ENCODE results near the gene ADAMTSL3.

ADAMTSL3 gene

GRCh38 chr15:83866692-83867091 is 212.8 kb downstream of the ADAMTSL3 start:
- TF ChIP-seq TAF1 (IDR thresholded peaks at IDR 0.05; ENCODE audit: borderline replicate concordance, insufficient read depth, low read length) (no peak), REST (IDR thresholded peaks at IDR 0.05; ENCODE audit: insufficient read depth in 1 of 2, low read depth in 2 of 2, low read length in 2 of 2) (no peak), POLR2AphosphoS5 (IDR thresholded peaks at IDR 0.05; ENCODE audit: low read depth, low read length) (no peak), FOXP2 (optimal IDR thresholded peaks at IDR 0.05; ENCODE audit: borderline replicate concordance, extremely low read depth, extremely low read length, insufficient read depth) (no peak), SIN3A (IDR thresholded peaks at IDR 0.05; ENCODE audit: borderline replicate concordance, insufficient read depth, low read length) (no peak)

- TF ChIP-seq TAF1 (IDR thresholded peaks at IDR 0.05; ENCODE audit: borderline replicate concordance, insufficient read depth, low read length) (no peak), REST (IDR thresholded peaks at IDR 0.05; ENCODE audit: insufficient read depth in 1 of 2, low read depth in 2 of 2, low read length in 2 of 2) (no peak), POLR2AphosphoS5 (IDR thresholded peaks at IDR 0.05; ENCODE audit: low read depth, low read length) (no peak), SIN3A (IDR thresholded peaks at IDR 0.05; ENCODE audit: borderline replicate concordance, insufficient read depth, low read length) (no peak), FOXP2 (optimal IDR thresholded peaks at IDR 0.05; ENCODE audit: borderline replicate concordance, extremely low read depth, extremely low read length, insufficient read depth) (no peak)
Measured at GRCh38 chr15:83869341-83869740, 215.4 kb downstream of the ADAMTSL3 start.

- no peak for TF ChIP-seq TAF1 (IDR thresholded peaks at IDR 0.05; ENCODE audit: borderline replicate concordance, insufficient read depth, low read length)
- TF ChIP-seq SIN3A (IDR thresholded peaks at IDR 0.05; ENCODE audit: borderline replicate concordance, insufficient read depth, low read length): no peak
- TF ChIP-seq POLR2AphosphoS5 (IDR thresholded peaks at IDR 0.05; ENCODE audit: low read depth, low read length): no peak
- no peak for TF ChIP-seq FOXP2 (optimal IDR thresholded peaks at IDR 0.05; ENCODE audit: borderline replicate concordance, extremely low read depth, extremely low read length, insufficient read depth)
Measured at GRCh38 chr15:83871808-83872559, 218.1 kb downstream of the ADAMTSL3 start.

GRCh38 chr15:83873966-83874365 is 220.0 kb downstream of the ADAMTSL3 start:
- TF ChIP-seq SIN3A (IDR thresholded peaks at IDR 0.05; ENCODE audit: borderline replicate concordance, insufficient read depth, low read length) (no peak), REST (IDR thresholded peaks at IDR 0.05; ENCODE audit: insufficient read depth in 1 of 2, low read depth in 2 of 2, low read length in 2 of 2) (no peak), FOXP2 (optimal IDR thresholded peaks at IDR 0.05; ENCODE audit: borderline replicate concordance, extremely low read depth, extremely low read length, insufficient read depth) (no peak), POLR2AphosphoS5 (IDR thresholded peaks at IDR 0.05; ENCODE audit: low read depth, low read length) (no peak), TAF1 (IDR thresholded peaks at IDR 0.05; ENCODE audit: borderline replicate concordance, insufficient read depth, low read length) (no peak)

- no peak for TF ChIP-seq FOXP2 (optimal IDR thresholded peaks at IDR 0.05; ENCODE audit: borderline replicate concordance, extremely low read depth, extremely low read length, insufficient read depth)
- no peak for TF ChIP-seq REST (IDR thresholded peaks at IDR 0.05; ENCODE audit: insufficient read depth in 1 of 2, low read depth in 2 of 2, low read length in 2 of 2)
- TF ChIP-seq TAF1 (IDR thresholded peaks at IDR 0.05; ENCODE audit: borderline replicate concordance, insufficient read depth, low read length): no peak
- no peak for TF ChIP-seq SIN3A (IDR thresholded peaks at IDR 0.05; ENCODE audit: borderline replicate concordance, insufficient read depth, low read length)
- TF ChIP-seq POLR2AphosphoS5 (IDR thresholded peaks at IDR 0.05; ENCODE audit: low read depth, low read length): no peak
Measured at GRCh38 chr15:83880529-83880928, 226.6 kb downstream of the ADAMTSL3 start.

Data from PFSK-1 (cell line).